ENCODE measurements around the gene AMH. TPM values are rescaled to one million over a fixed set of nuclear protein-coding genes. Genes with fewer than 3 reads are reported as not detected.

Gene AMH
- total RNA-seq, 2 experiments from 2014 or later, result 2.6 to 4.0 TPM

- CTCF ChIA-PET, result interaction anchor here (1.2 kb wide), 3 partner anchors 17 to 33 kb away, joined by 3 to 6 read pairs (median 4); no protein-coding TSS in a partner anchor
- H3K36me3 Mint-ChIP-seq (ENCODE audit: low read depth), result peaks cover 40% of the 10 kb centered on the region
- H3K4me3 Mint-ChIP-seq, result peak overlapping the region; percentile 89
- DNase-seq, result no peak
- intact Hi-C loops (cut with micrococcal nuclease), result loop anchor here (2.0 kb wide), 1 partner anchor 19 kb away; no protein-coding TSS in a partner anchor
- peaks cover 45% of the 10 kb centered on the region for H3K4me1 Mint-ChIP-seq (ENCODE audit: low read depth)
- H3K9me3 Mint-ChIP-seq, result no peaks in the 10 kb centered on the region
- H3K27me3 Mint-ChIP-seq (ENCODE audit: low read depth), result no peaks in the 10 kb centered on the region
- peak overlapping the region; percentile 90 for H3K27ac Mint-ChIP-seq
Observed at GRCh38 chr19:2271234-2272103, 22.3 kb downstream of the AMH start.

- Mint-ChIP-seq H3K27me3 (ENCODE audit: low read depth) (no peaks in the 10 kb centered on the region), H3K4me1 (ENCODE audit: low read depth) (peaks cover 34% of the 10 kb centered on the region), H3K36me3 (ENCODE audit: low read depth) (peaks cover 40% of the 10 kb centered on the region), H3K4me3 (peak overlapping the region; percentile 68), H3K9me3 (no peaks in the 10 kb centered on the region), H3K27ac (peak overlapping the region; percentile 88)
- DNase-seq, result peak; percentile 85
- CTCF ChIA-PET, result interaction anchor here (0.7 to 2.0 kb wide), 9 partner anchors 12 to 245 kb away, joined by 3 to 16 read pairs (median 3); partner anchors contain the start of gene PLEKHJ1
- intact Hi-C loops (cut with micrococcal nuclease), result loop anchor here (1.0 to 2.0 kb wide), 3 partner anchors 21 to 117 kb away; partner anchors contain the start of genes PLEKHJ1 and SF3A2
Observed at GRCh38 chr19:2273356-2274184, 24.4 kb downstream of the AMH start.

DNA sequence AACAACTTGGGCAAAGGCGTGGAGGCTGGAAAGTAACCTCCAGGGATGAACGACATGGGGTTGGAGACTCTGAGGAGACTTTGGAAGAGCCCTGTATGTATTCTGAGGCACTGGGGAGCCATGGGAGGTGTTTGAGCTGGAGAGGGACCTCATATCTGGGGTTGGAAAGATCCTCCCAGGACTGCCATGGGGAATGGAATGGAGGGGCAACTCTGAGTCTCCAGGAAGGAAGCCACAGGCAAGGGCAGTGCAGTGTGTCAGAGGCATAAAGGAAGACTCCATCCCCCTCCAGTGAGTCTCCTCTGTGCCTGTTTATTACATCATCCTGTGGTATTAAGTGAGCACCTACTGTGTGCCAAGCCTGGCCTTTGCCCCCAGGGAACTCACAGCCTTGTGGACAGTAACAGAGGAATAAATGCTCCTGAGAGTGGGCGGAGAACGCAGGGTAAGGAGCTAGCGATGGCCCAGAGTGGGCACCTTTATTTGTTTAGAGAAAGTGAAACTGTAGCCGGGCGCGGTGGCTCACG is 25.1 kb downstream of the AMH start:
- CTCF ChIA-PET, result interaction anchor here (0.6 to 2.0 kb wide), 10 partner anchors 12 to 436 kb away, joined by 3 to 16 read pairs (median 3); partner anchors contain the start of gene PLEKHJ1
- Mint-ChIP-seq H3K27ac (peak overlapping the region; percentile 88), H3K27me3 (ENCODE audit: low read depth) (no peaks in the 10 kb centered on the region), H3K9me3 (no peaks in the 10 kb centered on the region), H3K4me3 (peak overlapping the region; percentile 68), H3K4me1 (ENCODE audit: low read depth) (peaks cover 32% of the 10 kb centered on the region), H3K36me3 (ENCODE audit: low read depth) (peaks cover 40% of the 10 kb centered on the region)
- intact Hi-C loops (cut with micrococcal nuclease), result loop anchor here (2.0 kb wide), 1 partner anchor 117 kb away; no protein-coding TSS in a partner anchor
- DNase-seq, result no peak

GRCh38 chr19:2274931-2275535 is 25.9 kb downstream of the AMH start:
- H3K27ac Mint-ChIP-seq, result peak overlapping the region; percentile 53
- no peaks in the 10 kb centered on the region for H3K9me3 Mint-ChIP-seq
- H3K4me1 Mint-ChIP-seq (ENCODE audit: low read depth), result peaks cover 32% of the 10 kb centered on the region
- CTCF ChIA-PET, result interaction anchor here (0.6 to 2.0 kb wide), 8 partner anchors 13 to 436 kb away, joined by 3 to 16 read pairs (median 3); partner anchors contain the start of gene PLEKHJ1
- peak; percentile 72 for DNase-seq
- intact Hi-C loops (cut with micrococcal nuclease), result loop anchor here (2.0 kb wide), 1 partner anchor 116 kb away; no protein-coding TSS in a partner anchor
- H3K36me3 Mint-ChIP-seq (ENCODE audit: low read depth), result peaks cover 33% of the 10 kb centered on the region
- no peaks in the 10 kb centered on the region for H3K27me3 Mint-ChIP-seq (ENCODE audit: low read depth)
- H3K4me3 Mint-ChIP-seq, result peak overlapping the region; percentile 9

GRCh38 chr19:2275588-2276428 is 26.7 kb downstream of the AMH start:
- H3K36me3 Mint-ChIP-seq (ENCODE audit: low read depth), result peaks cover 28% of the 10 kb centered on the region
- CTCF ChIA-PET, result interaction anchor here (1.6 kb wide), 1 partner anchor 117 kb away, joined by 4 read pairs; no protein-coding TSS in a partner anchor
- H3K9me3 Mint-ChIP-seq, result no peaks in the 10 kb centered on the region
- H3K4me1 Mint-ChIP-seq (ENCODE audit: low read depth), result peaks cover 32% of the 10 kb centered on the region
- H3K27ac Mint-ChIP-seq, result no peak overlapping the region
- no peak overlapping the region for H3K4me3 Mint-ChIP-seq
- intact Hi-C loops (cut with micrococcal nuclease), result loop anchor here (2.0 kb wide), 1 partner anchor 115 kb away; no protein-coding TSS in a partner anchor
- no peak for DNase-seq
- no peaks in the 10 kb centered on the region for H3K27me3 Mint-ChIP-seq (ENCODE audit: low read depth)

GRCh38 chr19:2276429-2276986 is 27.4 kb downstream of the AMH start:
- Mint-ChIP-seq H3K27ac (no peak overlapping the region), H3K36me3 (ENCODE audit: low read depth) (peaks cover 23% of the 10 kb centered on the region), H3K9me3 (no peaks in the 10 kb centered on the region), H3K27me3 (ENCODE audit: low read depth) (no peaks in the 10 kb centered on the region), H3K4me3 (no peak overlapping the region), H3K4me1 (ENCODE audit: low read depth) (peaks cover 31% of the 10 kb centered on the region)
- intact Hi-C loops (cut with micrococcal nuclease), result no loop called here
- CTCF ChIA-PET, result interaction anchor here (1.2 kb wide), 1 partner anchor 116 kb away, joined by 7 read pairs; no protein-coding TSS in a partner anchor
- DNase-seq, result no peak

GRCh38 chr19:2277138-2277537 is 28.0 kb downstream of the AMH start:
- H3K27ac Mint-ChIP-seq, result no peak overlapping the region
- no peak overlapping the region for H3K4me3 Mint-ChIP-seq
- no peak for DNase-seq
- H3K4me1 Mint-ChIP-seq (ENCODE audit: low read depth), result peaks cover 32% of the 10 kb centered on the region
- intact Hi-C loops (cut with micrococcal nuclease), result no loop called here
- CTCF ChIA-PET, result interaction anchor here (0.6 to 1.2 kb wide), 2 partner anchors 116 to 588 kb away, joined by 4 to 7 read pairs; no protein-coding TSS in a partner anchor
- H3K9me3 Mint-ChIP-seq, result no peaks in the 10 kb centered on the region
- H3K36me3 Mint-ChIP-seq (ENCODE audit: low read depth), result peaks cover 19% of the 10 kb centered on the region
- H3K27me3 Mint-ChIP-seq (ENCODE audit: low read depth), result no peaks in the 10 kb centered on the region

DNA sequence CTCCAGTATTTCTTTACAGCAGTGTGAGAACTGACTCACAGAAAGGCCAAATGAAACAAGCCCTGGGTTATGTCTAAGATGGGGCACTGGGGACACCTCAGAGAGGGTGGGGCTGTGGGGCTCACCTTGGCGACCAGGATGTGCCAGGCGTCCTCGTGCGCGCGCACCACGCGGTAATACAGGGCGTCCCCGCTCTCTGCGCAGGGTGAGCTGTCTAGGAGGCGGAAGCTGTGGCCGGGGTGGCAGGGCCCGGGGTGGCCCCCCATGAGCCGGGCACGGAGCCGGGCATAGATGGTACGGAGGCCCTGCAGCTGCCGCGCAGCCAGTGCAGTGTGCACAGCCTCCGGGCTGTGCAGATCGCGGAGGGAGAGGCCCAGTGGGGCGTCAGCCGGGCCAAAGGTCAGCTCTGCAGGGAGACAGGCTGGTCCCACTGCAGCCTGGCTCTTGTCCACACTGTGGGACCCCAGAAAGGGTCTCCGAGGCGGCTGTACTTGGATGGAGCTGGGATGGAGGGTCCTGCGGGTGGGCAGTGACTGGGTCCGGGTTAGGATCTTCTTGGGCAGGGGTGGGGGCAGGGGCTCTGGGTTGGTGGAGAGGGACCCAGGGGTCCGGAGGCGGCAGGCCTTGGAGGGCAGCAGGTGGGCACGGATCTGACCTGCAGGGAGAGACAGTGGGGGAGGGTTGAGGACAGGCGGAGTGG is 29.5 kb downstream of the AMH start:
- DNase-seq, result no peak
- CTCF ChIA-PET, result no interaction called here
- Mint-ChIP-seq H3K36me3 (ENCODE audit: low read depth) (peaks cover 11% of the 10 kb centered on the region), H3K4me1 (ENCODE audit: low read depth) (peaks cover 28% of the 10 kb centered on the region), H3K27ac (no peak overlapping the region), H3K4me3 (no peak overlapping the region), H3K27me3 (ENCODE audit: low read depth) (no peaks in the 10 kb centered on the region), H3K9me3 (no peaks in the 10 kb centered on the region)
- intact Hi-C loops (cut with micrococcal nuclease), result no loop called here

- CTCF ChIA-PET, result no interaction called here
- H3K27ac Mint-ChIP-seq, result no peak overlapping the region
Observed at GRCh38 chr19:2280633-2281264, 31.6 kb downstream of the AMH start.

More at GRCh38 chr19:2280633-2281264, 31.6 kb downstream of the AMH start:
- intact Hi-C loops (cut with micrococcal nuclease), result no loop called here
- Mint-ChIP-seq H3K4me3 (no peak overlapping the region), H3K9me3 (no peaks in the 10 kb centered on the region), H3K36me3 (ENCODE audit: low read depth) (no peaks in the 10 kb centered on the region), H3K27me3 (ENCODE audit: low read depth) (no peaks in the 10 kb centered on the region), H3K4me1 (ENCODE audit: low read depth) (peaks cover 15% of the 10 kb centered on the region)
- DNase-seq, result no peak
